HEK293 (cell line): Measurements from ENCODE around the gene EVL.
A peak's percentile ranks its signal among the peaks of the same experiment; 100 is the strongest.

ENCODE experiments used
- CTCF ChIA-PET: fragments of 350-600 bp; formaldehyde crosslinking; extraction: SDS; loops from one replicate; lab custom pipeline; 2021; ENCODE audit warnings: antibody characterized with exemption; lab: Yijun Ruan, JAX
- POLR2A ChIA-PET: fragments of 300-600 bp; formaldehyde crosslinking; extraction: SDS; loops from one replicate; lab custom pipeline; 2020; ENCODE audit warnings: antibody characterized with exemption, inconsistent platforms; lab: Yijun Ruan, JAX
- H3K27ac ChIP-seq: fragments of 200-500 bp; sonication (Bioruptor generic); 2 replicates; pipeline ENCODE4 v1.5.1; 2014; ENCODE audit warnings: low read depth, low read length, control low read depth, inconsistent platforms; ENCODE audit errors: extremely low read depth
- H3K36me3 ChIP-seq, 2 experiments: fragments of 200-500 bp in 1 of 2; sonication (Bioruptor generic) in 1 of 2; 1 replicate in 1 of 2; 2 replicates in 1 of 2; pipeline ENCODE4 v1.5.1; 2014 to 2017; ENCODE audit warnings: inconsistent platforms in 2 of 2, low read length in 2 of 2; ENCODE audit not compliant: control insufficient read depth in 2 of 2, insufficient read depth in 1 of 2
- H3K4me1 ChIP-seq: fragments of 200-500 bp; sonication (Bioruptor generic); 2 replicates; pipeline ENCODE4 v1.5.1; 2014; ENCODE audit warnings: mild to moderate bottlenecking, low read length, inconsistent platforms; ENCODE audit not compliant: control insufficient read depth, insufficient read depth
- H3K4me3 ChIP-seq: 2 replicates; pipeline ENCODE4 v1.5.1; 2011; ENCODE audit warnings: low read depth, mild to moderate bottlenecking, control low read depth, low read length, moderate library complexity
- H3K9me3 ChIP-seq: fragments of 200-500 bp; sonication (Bioruptor generic); 2 replicates; pipeline ENCODE4 v1.5.1; 2014; ENCODE audit warnings: low read depth, low read length, inconsistent platforms; ENCODE audit not compliant: control insufficient read depth, insufficient read depth
- GLIS2 ChIP-seq: fragments of 450-650 bp; formaldehyde crosslinking; IDR thresholded peaks from 2 replicates; pipeline ENCODE4 v1.5.1; 2016; ENCODE audit warnings: missing biosample characterization, missing genetic modification characterization
- KLF16 ChIP-seq: fragments of 450-650 bp; formaldehyde crosslinking; IDR thresholded peaks from 2 replicates; pipeline ENCODE4 v1.5.1; 2017; ENCODE audit warnings: missing biosample characterization, missing genetic modification characterization
- MEIS1 ChIP-seq: sonication (generic); formaldehyde crosslinking; IDR thresholded peaks from 2 replicates; pipeline ENCODE4 v1.8.1; 2022; ENCODE audit warnings: missing genetic modification reagents, mild to moderate bottlenecking, borderline replicate concordance
- MYNN ChIP-seq: fragments of 450-650 bp; formaldehyde crosslinking; IDR thresholded peaks from 2 replicates; pipeline ENCODE4 v1.5.1; 2016; ENCODE audit warnings: missing biosample characterization, missing genetic modification characterization, borderline replicate concordance
- ZFHX2 ChIP-seq: fragments of 450-650 bp; formaldehyde crosslinking; conservative IDR thresholded peaks from 2 replicates; pipeline ENCODE4 v1.5.1; 2016; ENCODE audit warnings: missing biosample characterization, missing genetic modification characterization
- ZIC2 ChIP-seq: fragments of 450-650 bp; formaldehyde crosslinking; IDR thresholded peaks from 2 replicates; pipeline ENCODE4 v1.5.1; 2016; ENCODE audit warnings: missing biosample characterization, missing genetic modification characterization
- ZNF202 ChIP-seq: fragments of 450-650 bp; formaldehyde crosslinking; IDR thresholded peaks from 2 replicates; pipeline ENCODE4 v1.5.1; 2016; ENCODE audit warnings: missing biosample characterization, missing genetic modification characterization, borderline replicate concordance
- ZNF211 ChIP-seq: fragments of 450-650 bp; formaldehyde crosslinking; IDR thresholded peaks from 2 replicates; pipeline ENCODE4 v1.5.1; 2016; ENCODE audit warnings: low read depth, missing biosample characterization, missing genetic modification characterization
- ZNF223 ChIP-seq: fragments of 450-650 bp; formaldehyde crosslinking; IDR thresholded peaks from 2 replicates; pipeline ENCODE4 v1.5.1; 2016; ENCODE audit warnings: missing biosample characterization, missing genetic modification characterization
- ZNF514 ChIP-seq: fragments of 450-650 bp; formaldehyde crosslinking; IDR thresholded peaks from 2 replicates; pipeline ENCODE4 v1.5.1; 2016; ENCODE audit warnings: missing biosample characterization, missing genetic modification characterization
- ZNF529 ChIP-seq: fragments of 450-650 bp; formaldehyde crosslinking; IDR thresholded peaks from 2 replicates; pipeline ENCODE4 v1.5.1; 2017; ENCODE audit warnings: missing genetic modification characterization, missing biosample characterization; ENCODE audit not compliant: insufficient replicate concordance
- ZNF530 ChIP-seq: fragments of 450-650 bp; formaldehyde crosslinking; IDR thresholded peaks from 2 replicates; pipeline ENCODE4 v1.5.1; 2016; ENCODE audit warnings: low read depth, missing biosample characterization, missing genetic modification characterization
- ZNF560 ChIP-seq: fragments of 450-650 bp; formaldehyde crosslinking; IDR thresholded peaks from 2 replicates; pipeline ENCODE4 v1.5.1; 2017; ENCODE audit warnings: missing biosample characterization, missing genetic modification characterization, borderline replicate concordance
- ZNF571 ChIP-seq: fragments of 450-650 bp; formaldehyde crosslinking; IDR thresholded peaks from 2 replicates; pipeline ENCODE4 v1.5.0; 2017; ENCODE audit warnings: missing biosample characterization, missing genetic modification characterization
- ZNF621 ChIP-seq: fragments of 450-650 bp; formaldehyde crosslinking; IDR thresholded peaks from 2 replicates; pipeline ENCODE4 v1.5.1; 2017; ENCODE audit warnings: missing biosample characterization, missing genetic modification characterization
- ZNF707 ChIP-seq: fragments of 450-650 bp; formaldehyde crosslinking; IDR thresholded peaks from 2 replicates; pipeline ENCODE4 v1.5.1; 2016; ENCODE audit warnings: missing biosample characterization, missing genetic modification characterization
- ZNF791 ChIP-seq: fragments of 450-650 bp; formaldehyde crosslinking; IDR thresholded peaks from 2 replicates; pipeline ENCODE4 v1.5.1; 2016; ENCODE audit warnings: missing biosample characterization, missing genetic modification characterization
- ZNF830 ChIP-seq: fragments of 450-650 bp; IDR thresholded peaks from 2 replicates; pipeline ENCODE4 v1.5.0; 2018; ENCODE audit warnings: missing biosample characterization, missing genetic modification characterization, low read depth, mild to moderate bottlenecking, moderate library complexity
- TF ChIP-seq, protein P1 (sequence below): fragments of 450-650 bp; formaldehyde crosslinking; IDR thresholded peaks from 2 replicates; pipeline ENCODE4 v1.5.1; 2016; ENCODE audit warnings: missing biosample characterization, missing genetic modification characterization
- TF ChIP-seq, protein P2 (sequence below): fragments of 450-650 bp; formaldehyde crosslinking; IDR thresholded peaks from 2 replicates; pipeline ENCODE4 v1.5.1; 2016; ENCODE audit warnings: missing biosample characterization, missing genetic modification characterization
- TF ChIP-seq, protein P3 (sequence below): fragments of 450-650 bp; formaldehyde crosslinking; IDR thresholded peaks from 2 replicates; pipeline ENCODE4 v1.5.1; 2016; ENCODE audit warnings: missing biosample characterization, missing genetic modification characterization, borderline replicate concordance

The EVL gene

DNA sequence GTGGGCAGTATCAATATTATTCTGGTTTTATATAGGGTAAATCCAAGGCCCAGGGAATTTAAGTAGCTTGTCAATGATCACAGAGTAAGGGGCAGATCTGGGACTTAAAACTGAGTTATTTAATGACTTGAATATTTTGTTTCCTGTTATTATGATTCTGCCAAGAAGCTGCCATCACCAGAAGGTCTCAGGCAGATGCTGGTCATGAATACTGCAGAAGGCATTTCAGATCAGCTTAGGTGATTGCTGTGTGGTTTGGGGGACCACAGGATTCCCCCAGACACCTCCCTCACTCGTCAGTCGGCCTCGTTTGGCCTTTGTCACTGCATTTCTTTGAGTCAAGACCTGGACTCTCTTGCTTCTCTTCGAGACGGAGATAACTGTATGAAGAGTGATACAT lies 47.7 kb upstream of the EVL start:
- ChIA-PET CTCF (interaction anchor here (1.1 to 2.0 kb wide), 4 partner anchors 9 to 624 kb away, joined by 3 to 4 read pairs (median 4); no protein-coding TSS in a partner anchor), POLR2A (interaction anchor here (0.6 kb wide), 2 partner anchors 12 to 141 kb away, joined by 3 to 5 read pairs; no protein-coding TSS in a partner anchor)
- Histone ChIP-seq H3K27ac (no peak overlapping the region), H3K36me3 (no peaks in the 10 kb centered on the region), H3K9me3 (no peaks in the 10 kb centered on the region), H3K4me3 (no peak overlapping the region), H3K4me1 (peaks cover 31% of the 10 kb centered on the region)
- no peak for TF ChIP-seq ZNF202 (tag by site-specific recombination)
- no peak for TF ChIP-seq ZNF791 (tag by site-specific recombination)
- TF ChIP-seq, protein P1, sequence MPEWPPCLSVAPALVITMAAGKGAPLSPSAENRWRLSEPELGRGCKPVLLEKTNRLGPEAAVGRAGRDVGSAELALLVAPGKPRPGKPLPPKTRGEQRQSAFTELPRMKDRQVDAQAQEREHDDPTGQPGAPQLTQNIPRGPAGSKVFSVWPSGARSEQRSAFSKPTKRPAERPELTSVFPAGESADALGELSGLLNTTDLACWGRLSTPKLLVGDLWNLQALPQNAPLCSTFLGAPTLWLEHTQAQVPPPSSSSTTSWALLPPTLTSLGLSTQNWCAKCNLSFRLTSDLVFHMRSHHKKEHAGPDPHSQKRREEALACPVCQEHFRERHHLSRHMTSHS: no peak
- no peak for TF ChIP-seq MYNN (tag by site-specific recombination)
- no peak for TF ChIP-seq ZNF707 (tag by site-specific recombination)
- TF ChIP-seq MEIS1 (CRISPR knock-in tag): no peak
- no peak for TF ChIP-seq ZNF621
- no peak for TF ChIP-seq ZNF530 (tag by site-specific recombination)
- no peak for TF ChIP-seq ZNF560 (tag by site-specific recombination)
- no peak for TF ChIP-seq GLIS2 (tag by site-specific recombination)
- TF ChIP-seq ZNF571: no peak
- TF ChIP-seq ZNF211 (tag by site-specific recombination): no peak
- TF ChIP-seq, protein P2, sequence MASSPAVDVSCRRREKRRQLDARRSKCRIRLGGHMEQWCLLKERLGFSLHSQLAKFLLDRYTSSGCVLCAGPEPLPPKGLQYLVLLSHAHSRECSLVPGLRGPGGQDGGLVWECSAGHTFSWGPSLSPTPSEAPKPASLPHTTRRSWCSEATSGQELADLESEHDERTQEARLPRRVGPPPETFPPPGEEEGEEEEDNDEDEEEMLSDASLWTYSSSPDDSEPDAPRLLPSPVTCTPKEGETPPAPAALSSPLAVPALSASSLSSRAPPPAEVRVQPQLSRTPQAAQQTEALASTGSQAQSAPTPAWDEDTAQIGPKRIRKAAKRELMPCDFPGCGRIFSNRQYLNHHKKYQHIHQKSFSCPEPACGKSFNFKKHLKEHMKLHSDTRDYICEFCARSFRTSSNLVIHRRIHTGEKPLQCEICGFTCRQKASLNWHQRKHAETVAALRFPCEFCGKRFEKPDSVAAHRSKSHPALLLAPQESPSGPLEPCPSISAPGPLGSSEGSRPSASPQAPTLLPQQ (tag by site-specific recombination): no peak
- no peak for TF ChIP-seq ZNF529 (tag by site-specific recombination)
- TF ChIP-seq ZFHX2 (tag by site-specific recombination): no peak
- no peak for TF ChIP-seq ZNF514 (tag by site-specific recombination)
- TF ChIP-seq, protein P3, sequence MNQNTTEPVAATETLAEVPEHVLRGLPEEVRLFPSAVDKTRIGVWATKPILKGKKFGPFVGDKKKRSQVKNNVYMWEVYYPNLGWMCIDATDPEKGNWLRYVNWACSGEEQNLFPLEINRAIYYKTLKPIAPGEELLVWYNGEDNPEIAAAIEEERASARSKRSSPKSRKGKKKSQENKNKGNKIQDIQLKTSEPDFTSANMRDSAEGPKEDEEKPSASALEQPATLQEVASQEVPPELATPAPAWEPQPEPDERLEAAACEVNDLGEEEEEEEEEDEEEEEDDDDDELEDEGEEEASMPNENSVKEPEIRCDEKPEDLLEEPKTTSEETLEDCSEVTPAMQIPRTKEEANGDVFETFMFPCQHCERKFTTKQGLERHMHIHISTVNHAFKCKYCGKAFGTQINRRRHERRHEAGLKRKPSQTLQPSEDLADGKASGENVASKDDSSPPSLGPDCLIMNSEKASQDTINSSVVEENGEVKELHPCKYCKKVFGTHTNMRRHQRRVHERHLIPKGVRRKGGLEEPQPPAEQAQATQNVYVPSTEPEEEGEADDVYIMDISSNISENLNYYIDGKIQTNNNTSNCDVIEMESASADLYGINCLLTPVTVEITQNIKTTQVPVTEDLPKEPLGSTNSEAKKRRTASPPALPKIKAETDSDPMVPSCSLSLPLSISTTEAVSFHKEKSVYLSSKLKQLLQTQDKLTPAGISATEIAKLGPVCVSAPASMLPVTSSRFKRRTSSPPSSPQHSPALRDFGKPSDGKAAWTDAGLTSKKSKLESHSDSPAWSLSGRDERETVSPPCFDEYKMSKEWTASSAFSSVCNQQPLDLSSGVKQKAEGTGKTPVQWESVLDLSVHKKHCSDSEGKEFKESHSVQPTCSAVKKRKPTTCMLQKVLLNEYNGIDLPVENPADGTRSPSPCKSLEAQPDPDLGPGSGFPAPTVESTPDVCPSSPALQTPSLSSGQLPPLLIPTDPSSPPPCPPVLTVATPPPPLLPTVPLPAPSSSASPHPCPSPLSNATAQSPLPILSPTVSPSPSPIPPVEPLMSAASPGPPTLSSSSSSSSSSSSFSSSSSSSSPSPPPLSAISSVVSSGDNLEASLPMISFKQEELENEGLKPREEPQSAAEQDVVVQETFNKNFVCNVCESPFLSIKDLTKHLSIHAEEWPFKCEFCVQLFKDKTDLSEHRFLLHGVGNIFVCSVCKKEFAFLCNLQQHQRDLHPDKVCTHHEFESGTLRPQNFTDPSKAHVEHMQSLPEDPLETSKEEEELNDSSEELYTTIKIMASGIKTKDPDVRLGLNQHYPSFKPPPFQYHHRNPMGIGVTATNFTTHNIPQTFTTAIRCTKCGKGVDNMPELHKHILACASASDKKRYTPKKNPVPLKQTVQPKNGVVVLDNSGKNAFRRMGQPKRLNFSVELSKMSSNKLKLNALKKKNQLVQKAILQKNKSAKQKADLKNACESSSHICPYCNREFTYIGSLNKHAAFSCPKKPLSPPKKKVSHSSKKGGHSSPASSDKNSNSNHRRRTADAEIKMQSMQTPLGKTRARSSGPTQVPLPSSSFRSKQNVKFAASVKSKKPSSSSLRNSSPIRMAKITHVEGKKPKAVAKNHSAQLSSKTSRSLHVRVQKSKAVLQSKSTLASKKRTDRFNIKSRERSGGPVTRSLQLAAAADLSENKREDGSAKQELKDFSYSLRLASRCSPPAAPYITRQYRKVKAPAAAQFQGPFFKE (tag by site-specific recombination): no peak
- TF ChIP-seq ZNF223 (tag by site-specific recombination): no peak

DNA sequence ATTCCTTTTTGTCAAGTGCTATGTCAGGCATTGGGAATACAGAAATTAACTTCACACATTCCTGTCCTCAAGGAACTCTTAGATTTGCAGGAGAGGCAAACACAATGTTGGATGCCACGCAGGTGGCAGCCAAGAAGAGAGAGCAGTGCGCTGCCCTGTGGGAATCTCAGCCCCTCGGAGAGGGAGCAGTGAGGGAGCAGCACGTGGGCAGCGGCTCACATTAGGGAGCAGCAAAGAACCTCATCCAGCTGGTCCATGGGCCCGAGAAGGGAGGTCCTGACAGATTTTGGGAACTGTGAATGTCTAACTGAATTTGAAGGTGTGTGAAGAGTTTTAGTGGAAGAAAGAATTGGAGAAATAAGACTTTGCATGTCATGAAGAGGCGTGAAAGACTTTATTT lies 47.2 kb upstream of the EVL start:
- TF ChIP-seq ZNF830 (tag by site-specific recombination) (no peak), ZIC2 (peak; percentile 26; the same call in 1 of the 2 replicates), KLF16 (tag by site-specific recombination) (no peak), ZNF791 (tag by site-specific recombination) (no peak)
- ChIA-PET POLR2A (interaction anchor here (0.6 kb wide), 1 partner anchor 140 kb away, joined by 5 read pairs; no protein-coding TSS in a partner anchor), CTCF (interaction anchor here (1.1 to 2.0 kb wide), 3 partner anchors 8 to 625 kb away, joined by 3 to 4 read pairs (median 4); no protein-coding TSS in a partner anchor)
- H3K27ac ChIP-seq: no peak overlapping the region
- peaks cover 27% of the 10 kb centered on the region for H3K4me1 ChIP-seq
- H3K4me3 ChIP-seq: no peak overlapping the region
- no peaks in the 10 kb centered on the region for H3K36me3 ChIP-seq
- H3K9me3 ChIP-seq: no peaks in the 10 kb centered on the region
